T-helper 17 cell (primary cell): Measurements from ENCODE around the gene PLCH2. TPM values are rescaled to one million over a fixed set of nuclear protein-coding genes. Genes with fewer than 3 reads are reported as not detected.

Source experiments
- ATAC-seq: fragments of 150-1000 bp; cut with Tn5 transposase; 2 replicates; pipeline ENCODE4 v1.10.0; 2021; ENCODE audit warnings: mild to moderate bottlenecking, moderate library complexity
- DNase-seq, 3 donors: peaks; one replicate each; pipeline versions ENCODE4 v3.0.0 to v3.0.0-alpha.2; 2020 to 2021
- H3K9me3 ChIP-seq: one replicate; pipeline ENCODE4 v1.7.0; 2013; ENCODE audit warnings: low read length, mild to moderate bottlenecking; ENCODE audit not compliant: control insufficient read depth, poor library complexity, severe bottlenecking
- H3K27ac Mint-ChIP-seq: one replicate; pipeline ENCODE4 v1.8.0; 2022; ENCODE audit warnings: mild to moderate bottlenecking, moderate library complexity, mixed read lengths
- H3K27me3 Mint-ChIP-seq: one replicate; pipeline ENCODE4 v1.8.0; 2022; ENCODE audit warnings: mixed read lengths
- H3K36me3 Mint-ChIP-seq: one replicate; pipeline ENCODE4 v1.8.0; 2022; ENCODE audit warnings: low read depth, mixed read lengths
- H3K4me1 Mint-ChIP-seq: one replicate; pipeline ENCODE4 v1.8.0; 2022; ENCODE audit warnings: mild to moderate bottlenecking, mixed read lengths
- H3K4me3 Mint-ChIP-seq: one replicate; pipeline ENCODE4 v1.8.0; 2022; ENCODE audit warnings: mild to moderate bottlenecking, moderate library complexity, mixed read lengths
- total RNA-seq, 4 donors: library from RNA in 2 of 4; stranded (reverse) in 2 of 4; gene quantifications; one replicate each; pipeline ENCODE4 v1.2.3 and lab custom pipeline; 2022 to 2026

Gene PLCH2
- total RNA-seq, 2 donors from 2014 or later: 30.0 to 39.3 TPM

DNA sequence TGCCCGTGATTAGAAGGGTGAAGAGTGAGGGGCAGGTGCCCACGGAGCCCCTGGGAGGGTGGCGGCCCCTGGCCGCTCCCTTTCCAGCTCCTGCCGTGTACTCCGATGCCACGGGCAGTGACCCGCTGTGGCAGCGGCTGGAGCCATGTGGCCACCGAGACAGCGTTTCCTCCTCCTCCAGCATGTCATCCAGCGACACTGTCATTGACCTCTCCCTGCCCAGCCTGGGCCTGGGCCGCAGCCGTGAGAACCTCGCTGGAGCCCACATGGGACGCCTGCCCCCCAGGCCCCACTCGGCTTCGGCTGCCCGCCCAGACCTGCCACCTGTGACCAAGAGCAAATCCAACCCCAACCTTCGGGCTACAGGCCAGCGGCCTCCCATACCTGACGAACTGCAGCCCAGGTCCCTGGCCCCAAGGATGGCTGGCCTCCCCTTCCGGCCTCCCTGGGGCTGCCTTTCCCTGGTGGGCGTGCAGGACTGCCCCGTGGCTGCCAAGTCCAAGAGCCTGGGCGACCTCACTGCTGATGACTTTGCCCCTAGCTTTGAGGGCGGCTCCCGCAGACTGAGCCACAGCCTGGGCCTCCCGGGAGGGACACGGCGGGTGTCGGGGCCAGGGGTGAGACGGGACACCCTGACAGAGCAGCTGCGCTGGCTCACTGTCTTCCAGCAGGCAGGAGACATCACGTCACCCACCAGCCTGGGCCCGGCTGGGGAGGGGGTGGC is 28.3 kb downstream of the PLCH2 start:
- Mint-ChIP-seq H3K27ac (no peak overlapping the region), H3K36me3 (no peaks in the 10 kb centered on the region), H3K4me3 (no peak overlapping the region), H3K4me1 (peaks cover 11% of the 10 kb centered on the region), H3K27me3 (no peaks in the 10 kb centered on the region)
- H3K9me3 ChIP-seq: no peaks in the 10 kb centered on the region
- no peak for DNase-seq
- ATAC-seq: no peak

DNA sequence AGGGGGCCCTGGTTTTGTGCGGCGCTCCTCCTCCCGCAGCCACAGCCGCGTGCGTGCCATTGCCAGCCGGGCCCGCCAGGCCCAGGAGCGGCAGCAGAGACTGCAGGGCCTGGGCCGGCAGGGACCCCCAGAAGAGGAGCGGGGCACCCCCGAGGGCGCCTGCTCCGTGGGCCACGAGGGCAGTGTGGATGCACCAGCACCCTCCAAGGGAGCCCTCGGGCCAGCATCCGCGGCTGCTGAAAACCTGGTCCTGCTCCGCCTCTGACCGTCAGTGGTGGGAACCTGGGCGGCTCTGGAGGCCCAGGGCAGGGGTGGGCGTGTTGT is 28.8 kb downstream of the PLCH2 start:
- H3K27ac Mint-ChIP-seq: no peak overlapping the region
- ATAC-seq: no peak

DNA sequence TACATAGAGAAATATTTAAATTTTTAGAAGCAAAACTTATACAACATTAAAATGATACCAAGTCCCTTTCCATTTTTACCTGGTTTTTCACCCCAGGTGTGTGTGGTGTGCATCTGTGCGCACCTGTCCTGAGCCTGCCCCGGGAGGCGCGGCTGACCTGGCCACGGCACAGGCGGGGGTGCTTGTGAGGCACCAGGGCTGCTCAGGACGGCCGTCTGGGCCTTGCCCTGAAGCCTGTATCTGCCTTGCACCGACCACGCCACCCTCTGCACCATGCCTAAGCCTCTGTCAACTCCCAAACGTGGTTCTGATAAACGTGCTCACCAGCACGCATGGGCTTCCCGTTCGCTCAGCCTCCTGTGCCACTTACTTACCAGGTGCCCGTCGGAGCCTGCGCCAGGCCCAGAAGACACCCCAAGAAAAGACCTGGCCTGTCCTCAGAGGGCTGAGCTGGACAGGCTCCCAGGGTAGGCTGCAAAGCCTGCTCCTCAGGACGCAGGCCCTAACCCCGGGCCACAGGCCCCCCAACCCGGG is 29.4 kb downstream of the PLCH2 start:
- no peak overlapping the region for H3K27ac Mint-ChIP-seq
- peaks cover 3% of the 10 kb centered on the region for H3K4me1 Mint-ChIP-seq
- no peaks in the 10 kb centered on the region for H3K9me3 ChIP-seq
- no peaks in the 10 kb centered on the region for H3K36me3 Mint-ChIP-seq
- no peaks in the 10 kb centered on the region for H3K27me3 Mint-ChIP-seq
- DNase-seq (no peak), ATAC-seq (peak; percentile 17)
- H3K4me3 Mint-ChIP-seq: no peak overlapping the region

More for the DNA sequence above, 28.8 kb downstream of the PLCH2 start:
- DNase-seq: no peak
- H3K27me3 Mint-ChIP-seq: no peaks in the 10 kb centered on the region
- H3K4me3 Mint-ChIP-seq: no peak overlapping the region
- H3K4me1 Mint-ChIP-seq: peaks cover 10% of the 10 kb centered on the region
- no peaks in the 10 kb centered on the region for H3K36me3 Mint-ChIP-seq
- H3K9me3 ChIP-seq: no peaks in the 10 kb centered on the region

DNA sequence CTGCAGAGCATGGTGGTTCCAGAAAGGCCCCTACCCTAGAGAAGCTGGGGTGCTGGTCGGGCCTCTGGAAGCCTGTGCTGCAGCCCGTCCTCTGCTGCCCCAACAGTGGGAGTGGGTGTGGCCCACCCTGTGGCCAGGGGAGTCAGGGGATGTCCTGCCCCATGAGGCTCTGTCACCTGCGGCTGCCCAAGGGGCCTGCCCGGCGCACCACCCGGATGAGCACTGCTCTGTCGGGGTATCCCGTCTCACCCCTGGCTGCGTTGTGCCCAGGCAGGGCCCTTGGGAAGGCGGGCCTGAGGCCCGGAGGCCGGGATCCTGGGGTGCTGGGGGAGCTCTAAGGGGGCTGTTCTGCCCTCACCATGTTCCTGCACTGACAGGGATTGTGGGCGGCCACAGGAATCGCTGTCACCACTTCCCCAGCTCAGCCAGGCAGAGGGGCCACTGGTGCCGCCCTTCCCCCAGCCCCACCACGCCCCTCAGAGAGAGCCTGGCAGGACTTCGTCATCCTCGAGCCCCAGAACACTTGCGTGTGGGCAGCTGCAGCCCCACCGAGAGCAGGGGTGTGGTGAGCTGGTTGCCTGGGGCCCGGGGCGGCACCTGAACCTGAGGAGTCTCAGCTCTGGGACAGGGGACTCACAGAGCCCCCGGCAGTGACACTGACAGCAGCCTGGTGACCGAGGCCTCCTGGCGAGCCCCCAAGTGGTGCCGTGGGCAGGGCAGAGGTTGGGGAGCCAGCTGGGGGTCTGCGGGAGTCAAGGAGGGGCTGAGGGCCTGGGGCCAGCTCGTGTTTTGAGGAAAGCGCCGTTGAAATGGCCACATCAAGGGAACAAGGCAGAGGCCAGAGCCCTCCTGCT is 30.1 kb downstream of the PLCH2 start:
- ATAC-seq: peak; percentile 14
- Mint-ChIP-seq H3K36me3 (no peaks in the 10 kb centered on the region), H3K27ac (no peak overlapping the region), H3K4me1 (peaks cover 2% of the 10 kb centered on the region), H3K27me3 (no peaks in the 10 kb centered on the region), H3K4me3 (no peak overlapping the region)
- no peak for DNase-seq
- no peaks in the 10 kb centered on the region for H3K9me3 ChIP-seq

DNA sequence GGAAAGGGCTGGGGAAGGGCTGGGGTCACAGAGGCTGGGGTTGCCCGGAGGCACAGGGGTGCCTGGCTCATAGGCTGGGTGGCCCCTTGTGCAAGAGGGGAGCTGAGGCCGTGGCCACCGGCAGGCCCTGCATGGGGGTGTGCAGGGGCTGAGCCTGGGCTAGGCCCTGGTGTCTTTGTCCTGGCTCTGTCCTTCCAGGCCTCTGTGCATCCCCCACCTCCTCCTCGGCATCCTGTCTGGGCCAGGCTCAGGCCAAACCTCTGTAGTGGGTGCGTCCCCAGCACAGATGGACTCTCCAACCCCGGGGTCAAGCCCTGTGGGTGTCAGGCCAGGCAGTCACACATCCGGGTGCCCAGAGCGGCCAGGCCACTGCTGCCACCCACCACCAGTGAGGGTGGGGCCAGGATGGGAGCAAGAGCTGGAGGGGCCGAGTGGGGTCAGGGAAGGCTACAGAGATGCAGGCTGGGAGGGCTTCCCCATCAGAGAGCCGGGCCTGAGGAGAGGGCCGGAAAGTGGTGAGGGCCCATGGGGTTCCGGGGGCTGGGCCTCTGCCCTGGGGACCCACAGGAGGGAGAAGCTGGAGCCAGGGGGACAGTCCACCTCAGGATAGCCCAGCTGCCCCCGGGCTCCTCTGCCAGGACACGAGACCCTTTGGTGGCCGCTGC is 30.9 kb downstream of the PLCH2 start:
- no peaks in the 10 kb centered on the region for H3K9me3 ChIP-seq
- DNase-seq (no peak), ATAC-seq (no peak)
- peaks cover 3% of the 10 kb centered on the region for H3K4me1 Mint-ChIP-seq
- H3K27ac Mint-ChIP-seq: no peak overlapping the region
- H3K4me3 Mint-ChIP-seq: no peak overlapping the region
- no peaks in the 10 kb centered on the region for H3K27me3 Mint-ChIP-seq
- no peaks in the 10 kb centered on the region for H3K36me3 Mint-ChIP-seq

DNA sequence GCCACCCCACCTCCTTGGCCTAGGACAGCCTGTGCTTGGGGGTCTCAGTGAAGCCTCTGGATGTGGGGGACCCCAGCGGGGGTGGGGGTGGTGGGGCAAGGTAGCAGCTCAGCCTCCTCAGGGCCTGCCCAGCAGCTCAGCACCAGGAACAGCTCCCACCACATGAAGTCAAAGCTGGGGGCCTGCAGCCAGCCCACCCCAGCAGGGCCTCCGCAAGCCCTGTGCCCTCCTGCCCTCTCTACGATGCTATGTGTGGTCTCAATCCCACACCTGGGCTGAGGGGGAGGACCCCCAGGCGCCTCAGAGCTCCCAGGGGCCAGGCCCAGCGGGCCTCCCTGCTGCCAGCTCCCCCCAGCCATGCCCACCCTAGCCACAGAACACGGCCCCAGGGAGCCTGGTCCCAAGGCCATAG is 31.7 kb downstream of the PLCH2 start:
- Mint-ChIP-seq H3K27ac (no peak overlapping the region), H3K4me3 (no peak overlapping the region), H3K27me3 (no peaks in the 10 kb centered on the region), H3K36me3 (no peaks in the 10 kb centered on the region), H3K4me1 (peaks cover 3% of the 10 kb centered on the region)
- ATAC-seq (no peak), DNase-seq (no peak)
- H3K9me3 ChIP-seq: no peaks in the 10 kb centered on the region

DNA sequence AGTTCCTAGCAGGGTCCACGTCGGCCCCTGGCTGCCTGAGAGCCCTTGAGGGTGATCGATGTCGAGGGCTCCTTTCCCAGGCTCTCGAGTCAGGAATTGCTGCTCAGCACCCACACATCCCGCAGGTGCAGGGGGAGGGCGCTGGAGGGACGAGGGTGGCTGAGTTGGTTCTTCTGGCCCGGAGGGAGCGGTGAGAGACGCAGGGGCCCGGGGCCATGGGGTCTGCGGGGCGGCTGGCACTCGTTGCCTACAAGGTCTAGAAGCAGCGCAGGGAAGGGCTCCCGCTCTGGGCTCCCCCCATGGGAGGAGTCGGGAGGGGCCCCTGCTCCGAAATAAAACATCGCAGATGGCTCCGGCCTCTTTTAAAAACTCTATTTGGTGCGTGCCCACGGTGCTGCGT is 32.1 kb downstream of the PLCH2 start:
- H3K4me3 Mint-ChIP-seq: no peak overlapping the region
- DNase-seq: no peak
- no peaks in the 10 kb centered on the region for H3K9me3 ChIP-seq
- H3K27ac Mint-ChIP-seq: no peak overlapping the region
- H3K4me1 Mint-ChIP-seq: peaks cover 3% of the 10 kb centered on the region
- H3K36me3 Mint-ChIP-seq: no peaks in the 10 kb centered on the region
- ATAC-seq: no peak
- no peaks in the 10 kb centered on the region for H3K27me3 Mint-ChIP-seq

DNA sequence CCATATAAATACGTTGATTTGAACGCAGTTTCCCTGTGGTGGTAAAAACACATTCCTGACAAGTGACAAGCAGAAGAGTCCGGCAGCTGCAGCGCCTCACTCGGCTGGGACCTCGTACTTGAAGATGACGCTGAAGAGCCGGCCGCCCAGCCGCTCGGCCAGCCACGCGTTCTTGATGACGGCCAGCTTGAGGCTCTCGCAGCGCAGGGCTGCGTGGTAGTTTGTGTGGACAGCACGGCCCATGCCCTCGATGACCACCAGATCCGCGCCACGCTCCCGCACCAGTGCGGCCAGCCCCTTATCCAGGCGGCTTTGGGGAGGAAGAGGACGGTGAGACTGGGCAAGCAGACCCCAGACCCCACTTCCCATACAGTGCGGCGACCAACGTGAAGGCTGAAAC is 32.7 kb downstream of the PLCH2 start:
- no peak for DNase-seq
- Mint-ChIP-seq H3K27ac (no peak overlapping the region), H3K36me3 (no peaks in the 10 kb centered on the region), H3K4me3 (no peak overlapping the region), H3K27me3 (no peaks in the 10 kb centered on the region), H3K4me1 (peaks cover 3% of the 10 kb centered on the region)
- ATAC-seq: no peak
- no peaks in the 10 kb centered on the region for H3K9me3 ChIP-seq

DNA sequence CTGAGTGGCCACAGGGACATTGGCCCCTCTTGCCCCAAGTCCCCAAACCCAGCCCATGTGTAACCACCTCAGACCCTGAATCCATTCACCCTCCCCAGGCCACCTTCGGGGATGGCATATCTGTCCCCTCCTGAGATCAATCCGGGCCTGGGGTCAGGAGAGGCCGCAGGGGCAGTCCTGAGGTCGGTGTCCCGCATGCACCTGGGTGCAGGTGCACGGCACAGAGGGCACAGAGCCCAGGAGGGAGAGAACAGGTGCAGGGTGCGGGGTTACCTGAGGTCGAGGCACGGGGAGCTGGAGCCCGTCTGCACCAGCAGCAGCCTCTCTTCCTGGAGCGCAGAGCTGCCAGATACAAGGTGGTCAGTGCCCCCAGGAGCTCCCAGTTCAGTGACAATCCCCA is 33.5 kb downstream of the PLCH2 start:
- no peaks in the 10 kb centered on the region for H3K36me3 Mint-ChIP-seq
- no peak overlapping the region for H3K4me3 Mint-ChIP-seq
- DNase-seq: no peak

DNA sequence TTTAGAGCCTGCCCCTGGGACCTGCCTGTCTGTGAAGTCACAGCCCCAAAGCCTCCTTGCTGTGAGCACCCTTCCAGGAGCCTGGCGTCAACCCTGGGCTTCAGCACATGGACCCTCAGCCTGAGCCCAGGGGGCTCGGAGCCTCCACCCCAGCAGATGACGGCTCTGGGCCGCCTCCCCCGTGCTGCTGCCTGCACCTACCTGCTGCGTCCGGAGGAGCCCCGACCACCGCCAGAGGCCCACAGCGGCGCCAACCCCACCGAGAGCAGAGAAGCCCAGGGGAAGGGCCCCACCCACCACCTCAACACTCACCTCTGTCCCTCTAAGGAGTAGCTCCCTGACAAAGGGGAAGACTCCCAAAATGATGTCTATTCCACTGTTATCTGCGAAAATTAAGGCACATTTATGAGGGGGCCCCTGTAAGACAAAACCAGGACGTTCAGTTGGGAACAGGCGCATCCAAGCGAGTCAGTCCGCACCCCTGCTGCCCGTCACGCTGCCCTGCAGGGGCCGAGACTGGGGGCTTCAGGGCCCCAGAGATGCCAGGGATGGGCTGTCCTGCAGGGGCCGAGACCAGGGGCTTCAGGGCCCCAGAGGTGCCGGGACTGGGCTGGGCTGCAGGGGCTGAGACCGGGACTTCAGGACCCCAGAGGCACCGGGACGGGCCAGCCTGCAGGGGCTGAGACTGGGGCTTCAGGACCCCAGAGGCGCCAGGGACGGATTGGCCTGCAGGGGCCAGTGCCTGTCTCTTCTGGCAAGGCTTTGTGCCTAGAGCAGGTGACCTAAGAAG is 34.5 kb downstream of the PLCH2 start:
- H3K27ac Mint-ChIP-seq: no peak overlapping the region

More for the DNA sequence above, 33.5 kb downstream of the PLCH2 start:
- H3K9me3 ChIP-seq: no peaks in the 10 kb centered on the region
- H3K27me3 Mint-ChIP-seq: no peaks in the 10 kb centered on the region
- no peak for ATAC-seq
- H3K27ac Mint-ChIP-seq: no peak overlapping the region
- H3K4me1 Mint-ChIP-seq: peaks cover 2% of the 10 kb centered on the region

DNA sequence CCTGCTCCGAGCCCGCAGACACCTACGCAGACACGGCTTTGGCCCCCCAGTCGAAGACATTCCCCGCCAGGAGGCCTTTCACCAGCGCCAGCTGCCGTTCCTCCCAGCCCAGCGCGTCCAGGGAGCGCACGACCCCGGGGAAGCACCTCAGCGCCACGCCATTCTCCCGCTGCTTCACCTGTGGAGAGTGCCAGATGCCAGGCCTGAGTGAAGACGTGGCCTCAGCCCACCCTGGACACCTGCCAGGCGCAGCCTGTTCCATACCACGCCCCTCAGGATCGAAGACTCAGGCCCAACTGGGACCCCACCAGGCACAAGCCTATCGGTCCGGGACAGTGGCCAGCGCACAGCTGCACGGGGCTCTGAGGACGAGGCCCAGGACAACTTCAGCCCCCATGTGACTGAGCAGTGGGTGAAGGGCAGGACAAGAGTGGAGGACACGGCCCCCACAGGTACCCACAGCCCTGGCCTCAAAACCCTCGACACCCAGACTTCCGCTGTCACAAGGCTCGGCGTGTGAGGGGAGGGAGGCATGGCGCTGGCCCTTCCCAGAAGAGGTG is 36.9 kb downstream of the PLCH2 start:
- no peak for DNase-seq
- H3K36me3 Mint-ChIP-seq: no peaks in the 10 kb centered on the region
- H3K27ac Mint-ChIP-seq: no peak overlapping the region
- H3K27me3 Mint-ChIP-seq: no peaks in the 10 kb centered on the region
- no peak for ATAC-seq
- no peak overlapping the region for H3K4me3 Mint-ChIP-seq
- H3K9me3 ChIP-seq: no peaks in the 10 kb centered on the region
- H3K4me1 Mint-ChIP-seq: peaks cover 2% of the 10 kb centered on the region

More for the DNA sequence above, 34.5 kb downstream of the PLCH2 start:
- H3K9me3 ChIP-seq: no peaks in the 10 kb centered on the region
- no peak overlapping the region for H3K4me3 Mint-ChIP-seq
- no peak for DNase-seq
- peaks cover 2% of the 10 kb centered on the region for H3K4me1 Mint-ChIP-seq
- no peaks in the 10 kb centered on the region for H3K27me3 Mint-ChIP-seq
- H3K36me3 Mint-ChIP-seq: no peaks in the 10 kb centered on the region
- ATAC-seq: no peak

DNA sequence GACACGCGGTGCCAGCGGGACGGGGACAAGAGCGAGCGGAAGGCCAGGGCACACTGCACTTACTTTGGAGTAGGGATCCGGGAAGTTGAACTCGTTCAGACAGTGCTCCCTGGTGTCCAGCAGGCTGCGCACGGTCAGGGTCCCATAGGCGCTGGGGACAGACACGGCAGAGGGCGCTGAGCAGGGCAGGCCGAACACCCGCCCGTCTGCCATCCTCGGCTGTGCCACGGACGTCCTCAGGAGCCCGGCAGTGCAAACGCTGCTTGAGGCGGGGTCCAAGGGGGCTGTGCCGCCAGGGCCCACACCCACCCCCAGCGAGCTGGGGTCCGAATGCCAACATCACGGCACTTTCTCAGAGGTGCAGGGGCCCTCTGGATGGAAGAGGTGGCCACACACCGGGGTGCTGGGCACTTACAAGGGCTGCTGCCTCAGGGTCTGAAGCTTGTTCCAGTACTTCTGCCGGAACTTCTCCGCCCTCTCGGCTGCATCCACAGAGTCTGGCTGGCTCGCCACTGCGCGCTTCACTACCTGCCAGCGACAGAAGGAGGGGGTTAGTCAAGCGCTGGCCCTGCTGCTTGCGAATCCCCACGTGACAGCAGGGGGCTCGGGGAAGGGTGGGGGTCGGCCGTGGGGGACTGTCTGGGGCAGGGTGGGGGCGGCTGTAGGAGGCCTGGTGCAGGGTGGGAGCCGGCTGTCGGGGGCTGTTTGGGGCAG is 38.0 kb downstream of the PLCH2 start:
- no peaks in the 10 kb centered on the region for H3K27me3 Mint-ChIP-seq

More for the DNA sequence above, 38.0 kb downstream of the PLCH2 start:
- Mint-ChIP-seq H3K36me3 (no peaks in the 10 kb centered on the region), H3K27ac (no peak overlapping the region), H3K4me3 (no peak overlapping the region), H3K4me1 (peaks cover 2% of the 10 kb centered on the region)
- H3K9me3 ChIP-seq: no peaks in the 10 kb centered on the region
- ATAC-seq: no peak
- DNase-seq: no peak
